IMR-90 (cell line): ENCODE data around the gene MARCHF2. TPM values are rescaled to one million over a fixed set of nuclear protein-coding genes. Genes with fewer than 3 reads are reported as not detected.

Experiments
- ATAC-seq: fragments of 200-7000 bp; cut with Tn5 transposase; 2 replicates; pipeline ENCODE4 v1.9.1; 2020; ENCODE audit warnings: low read depth, mild to moderate bottlenecking, moderate library complexity
- BruUV-seq: library from RNA; stranded (reverse); fragments of 400-500 nt; replicated peaks from 2 replicates; lab custom pipeline; 2021; lab: Mats Ljungman, UMichigan
- CTCF ChIA-PET: fragments of 300-600 bp; formaldehyde crosslinking; extraction: SDS; loops from one replicate; lab custom pipeline; 2021; ENCODE audit warnings: antibody characterized with exemption; lab: Yijun Ruan, JAX
- POLR2A ChIA-PET: fragments of 300-600 bp; sonication (Branson Sonifier 250); formaldehyde crosslinking; loops from one replicate; lab custom pipeline; 2022; ENCODE audit warnings: antibody characterized with exemption; ENCODE audit not compliant: unreplicated experiment; lab: Charles Lee
- DNase-seq: peaks from one replicate; pipeline ENCODE4 v3.0.0; 2013
- H2AFZ ChIP-seq: replicated peaks from 2 replicates; pipeline ENCODE3; 2013; ENCODE audit warnings: low read length, mild to moderate bottlenecking; ENCODE audit not compliant: poor library complexity
- H2AK5ac ChIP-seq: 2 replicates; pipeline ENCODE4 v1.6.1; 2013; ENCODE audit warnings: low read depth, low read length, inconsistent platforms
- H2AK9ac ChIP-seq: replicated peaks from 2 replicates; pipeline ENCODE3; 2013; ENCODE audit warnings: mild to moderate bottlenecking, low read depth, low read length, moderate library complexity; ENCODE audit not compliant: poor library complexity
- H2BK120ac ChIP-seq: 2 replicates; pipeline ENCODE4 v1.6.1; 2013; ENCODE audit warnings: low read depth, low read length, inconsistent platforms
- H2BK15ac ChIP-seq: 3 replicates; pipeline ENCODE4 v1.6.1; 2013; ENCODE audit warnings: low read depth, low read length, inconsistent platforms
- H2BK20ac ChIP-seq: 2 replicates; pipeline ENCODE4 v1.6.1; 2013; ENCODE audit warnings: low read depth, mild to moderate bottlenecking, inconsistent platforms, low read length, moderate library complexity
- H2BK5ac ChIP-seq: 2 replicates; pipeline ENCODE4 v1.6.1; 2013; ENCODE audit warnings: mild to moderate bottlenecking, low read depth, low read length, inconsistent platforms; ENCODE audit not compliant: poor library complexity, severe bottlenecking
- H3K14ac ChIP-seq: replicated peaks from 2 replicates; pipeline ENCODE4 v1.6.1; 2013; ENCODE audit warnings: low read depth, low read length, inconsistent platforms
- H3K18ac ChIP-seq: 2 replicates; pipeline ENCODE4 v1.6.1; 2013; ENCODE audit warnings: low read depth, low read length, control low read depth
- H3K23ac ChIP-seq: 2 replicates; pipeline ENCODE4 v1.6.1; 2013; ENCODE audit warnings: low read depth, low read length, inconsistent platforms
- H3K27ac ChIP-seq: 2 replicates; pipeline ENCODE4 v1.5.1; 2013; ENCODE audit warnings: mild to moderate bottlenecking, control low read depth, low read length; ENCODE audit not compliant: insufficient read depth
- H3K27me3 ChIP-seq: 2 replicates; pipeline ENCODE4 v1.6.1; 2013; ENCODE audit warnings: low read length; ENCODE audit not compliant: control insufficient read depth, insufficient read depth
- H3K36me3 ChIP-seq: 2 replicates; pipeline ENCODE4 v1.6.1; 2013; ENCODE audit warnings: low read length, mixed read lengths; ENCODE audit not compliant: control insufficient read depth, insufficient read depth
- H3K4ac ChIP-seq: 2 replicates; pipeline ENCODE4 v1.6.1; 2013; ENCODE audit warnings: low read depth, low read length, inconsistent platforms
- H3K4me1 ChIP-seq: 2 replicates; pipeline ENCODE4 v1.6.1; 2013; ENCODE audit warnings: low read length, mixed read lengths; ENCODE audit not compliant: control insufficient read depth, insufficient read depth
- H3K4me2 ChIP-seq: 2 replicates; pipeline ENCODE4 v1.6.1; 2013; ENCODE audit warnings: low read depth, mild to moderate bottlenecking, control low read depth, low read length, moderate library complexity
- H3K4me3 ChIP-seq: 2 replicates; pipeline ENCODE4 v1.5.1; 2013; ENCODE audit warnings: low read depth, mild to moderate bottlenecking, control low read depth, low read length, moderate library complexity; ENCODE audit not compliant: insufficient read depth
- H3K56ac ChIP-seq: 2 replicates; pipeline ENCODE4 v1.6.1; 2013; ENCODE audit warnings: low read length, inconsistent platforms; ENCODE audit not compliant: insufficient read depth; ENCODE audit errors: extremely low read depth
- H3K79me1 ChIP-seq, 2 experiments: 2 replicates each; pipeline ENCODE4 v1.6.1; 2013; ENCODE audit warnings: low read length in 2 of 2, inconsistent platforms in 1 of 2, low read depth in 1 of 2
- H3K9ac ChIP-seq: 2 replicates; pipeline ENCODE4 v1.6.1; 2013; ENCODE audit warnings: low read depth, low read length, control low read depth
- H3K9me1 ChIP-seq: 2 replicates; pipeline ENCODE4 v1.6.1; 2013; ENCODE audit warnings: low read length, inconsistent platforms; ENCODE audit not compliant: insufficient read depth
- H3K9me3 ChIP-seq: 2 replicates; pipeline ENCODE4 v1.6.1; 2013; ENCODE audit warnings: low read length; ENCODE audit not compliant: control insufficient read depth, insufficient read depth
- H4K20me1 ChIP-seq: 2 replicates; pipeline ENCODE4 v1.6.1; 2013; ENCODE audit warnings: low read length, inconsistent platforms; ENCODE audit not compliant: insufficient read depth
- H4K5ac ChIP-seq: 2 replicates; pipeline ENCODE4 v1.6.1; 2013; ENCODE audit warnings: mild to moderate bottlenecking, low read depth, low read length, control low read depth
- H4K8ac ChIP-seq, 2 experiments: 2 replicates each; pipeline ENCODE4 v1.6.1; 2013; ENCODE audit warnings: low read depth in 2 of 2, low read length in 2 of 2, control low read depth in 1 of 2, inconsistent platforms in 1 of 2
- H4K91ac ChIP-seq: 2 replicates; pipeline ENCODE4 v1.6.1; 2013; ENCODE audit warnings: low read depth, low read length, inconsistent platforms; ENCODE audit not compliant: insufficient read depth
- BHLHE40 ChIP-seq: fragments of 150-350 bp; IDR thresholded peaks from 2 replicates; pipeline ENCODE4 v1.6.1; 2016; ENCODE audit warnings: mild to moderate bottlenecking, low read depth, low read length
- CEBPB ChIP-seq: IDR thresholded peaks from 2 replicates; pipeline ENCODE4 v1.6.1; 2012; ENCODE audit warnings: low read depth, low read length, improper control_type of control experiment
- CTCF ChIP-seq: conservative IDR thresholded peaks from 2 replicates; pipeline ENCODE4 v1.5.1; 2012; ENCODE audit warnings: mild to moderate bottlenecking, low read depth, low read length, improper control_type of control experiment
- ELK1 ChIP-seq: fragments of 150-350 bp; IDR thresholded peaks from 2 replicates; pipeline ENCODE4 v1.6.1; 2016; ENCODE audit warnings: low read depth, mild to moderate bottlenecking, low read length, moderate library complexity, borderline replicate concordance
- MAFK ChIP-seq: IDR thresholded peaks from 2 replicates; pipeline ENCODE4 v1.6.1; 2012; ENCODE audit warnings: low read depth, low read length, improper control_type of control experiment
- MAZ ChIP-seq: IDR thresholded peaks from 2 replicates; pipeline ENCODE4 v1.6.1; 2012; ENCODE audit warnings: low read depth, mild to moderate bottlenecking, low read length, improper control_type of control experiment, moderate library complexity, borderline replicate concordance
- MXI1 ChIP-seq: IDR thresholded peaks from 2 replicates; pipeline ENCODE4 v1.6.1; 2012; ENCODE audit warnings: low read depth, mild to moderate bottlenecking, low read length, moderate library complexity, borderline replicate concordance
- RAD21 ChIP-seq: IDR thresholded peaks from 2 replicates; pipeline ENCODE4 v1.6.1; 2012; ENCODE audit warnings: low read length, improper control_type of control experiment
- RCOR1 ChIP-seq: IDR thresholded peaks from 2 replicates; pipeline ENCODE4 v1.6.1; 2012; ENCODE audit warnings: mild to moderate bottlenecking, low read length, improper control_type of control experiment; ENCODE audit not compliant: insufficient replicate concordance
- WGBS, 2 experiments: methylation state at CpG; one replicate each; pipeline versions ENCODE4 v1.1.5 to v1.1.7; 2013; ENCODE audit warnings: missing lambda C conversion rate in 2 of 2; ENCODE audit not compliant: insufficient read length in 1 of 2; ENCODE audit errors: extremely low coverage in 2 of 2; 5-methylcytosine and 5-hydroxymethylcytosine counted together
- dilution Hi-C: fragments of 300-500 bp; cut with HindIII; formaldehyde crosslinking; loops from one replicate; pipeline ENCODE4 v1.14.3; 2018; ENCODE audit warnings: low sequenced_read_pairs; ENCODE audit not compliant: unreplicated experiment
- in situ Hi-C: fragments of 300-500 bp; cut with MboI; formaldehyde crosslinking; loops from 3 replicates; pipeline ENCODE4 v1.14.3; 2019; ENCODE audit warnings: low sequenced_read_pairs, inconsistent platforms, mixed read lengths
- intact Hi-C: fragments of 100-400 bp; cut with micrococcal nuclease; formaldehyde crosslinking; loops from 2 replicates; pipeline ENCODE4 v1.10.0; 2022
- polyA plus RNA-seq, 3 experiments: library from polyadenylated mRNA; depleted of rRNA; stranded (reverse); fragments of >200 nt; gene quantifications; 2 replicates each; pipeline ENCODE4 v1.2.3, GENCODE V29; 2012; ENCODE audit warnings: low replicate concordance in 1 of 3
- total RNA-seq: library from RNA; depleted of rRNA; stranded (reverse); fragments of >200 nt; gene quantifications from 2 replicates; pipeline ENCODE4 v1.2.3, GENCODE V29; 2012

The MARCHF2 gene
- total and polyA plus RNA-seq, 2 of the 4 experiments (the other 2 are of a cell fraction) = 33.8 to 58.8 TPM

- DNase-seq (no peak), ATAC-seq (no peak)
- no TSS peak for BruUV-seq
- Histone ChIP-seq H3K9me3 (no peaks in the 10 kb centered on the region), H3K14ac (no peak overlapping the region), H3K27ac (no peak overlapping the region), H2BK5ac (no peak overlapping the region), H2BK15ac (no peak overlapping the region), H3K18ac (no peak overlapping the region), H2BK20ac (no peak overlapping the region), H4K91ac (no peak overlapping the region), H3K9ac (no peak overlapping the region), H2BK120ac (no peak overlapping the region), H3K4me3 (no peak overlapping the region), H3K4ac (no peak overlapping the region), H2AK5ac (peak overlapping the region; percentile 13; the same call in 1 of the 2 replicates), H4K5ac (no peak overlapping the region), H3K27me3 (no peaks in the 10 kb centered on the region), H3K56ac (no peak overlapping the region), H3K9me1 (peaks cover 33% of the 10 kb centered on the region), H4K8ac (no peak overlapping the region), H2AFZ (no peak overlapping the region), H3K79me1 (peaks cover 33 to 87% of the 10 kb centered on the region in 2 experiments), H2AK9ac (no peak overlapping the region), H4K20me1 (peaks cover 92% of the 10 kb centered on the region), H3K23ac (no peak overlapping the region), H3K4me1 (peaks cover 36% of the 10 kb centered on the region), H3K36me3 (peaks cover 35% of the 10 kb centered on the region), H3K4me2 (no peak overlapping the region)
- CTCF ChIA-PET = interaction anchor here (0.6 kb wide), 1 partner anchor 50 kb away, joined by 3 read pairs; the partner anchor contains the start of gene MARCHF2
- WGBS, 2 experiments = 95% methylated on average over 4 of the region's 8 CpGs; no CpG with 5 or more reads in 1 of the 2 experiments
- POLR2A ChIA-PET = no interaction called here
- intact Hi-C loops = no loop called here
- TF ChIP-seq RCOR1 = no peak
- TF ChIP-seq CEBPB = no peak
- TF ChIP-seq MXI1 = no peak
- TF ChIP-seq MAZ = no peak
- TF ChIP-seq BHLHE40 = no peak
- no peak for TF ChIP-seq RAD21
- TF ChIP-seq MAFK = no peak
- TF ChIP-seq ELK1 = no peak
- TF ChIP-seq CTCF = no peak
- in situ Hi-C loops = no loop called here
- dilution Hi-C loops = no loop called here
Measured at GRCh38 chr19:8463365-8463764, 50.3 kb downstream of the MARCHF2 start.
